Osteocyte (in vitro differentiated cells): ENCODE data around the gene CNTNAP2. TPM values are rescaled to one million over a fixed set of nuclear protein-coding genes. Genes with fewer than 3 reads are reported as not detected.
"Not testable (repeated sequence)": the region's sequence is repeated elsewhere in the genome, so short reads cannot be mapped to it uniquely, and the experiment has no call there.

Experiments
- DNase-seq: peaks from one replicate; pipeline ENCODE4 v3.0.0; 2021; ENCODE audit warnings: mixed read lengths; ENCODE audit not compliant: unreplicated experiment; ENCODE audit errors: extremely low spot score
- H3K27ac Mint-ChIP-seq: one replicate; pipeline ENCODE4 v1.8.0; 2021; ENCODE audit warnings: mild to moderate bottlenecking, mixed read lengths; ENCODE audit not compliant: unreplicated experiment
- H3K27me3 Mint-ChIP-seq: one replicate; pipeline ENCODE4 v1.8.0; 2021; ENCODE audit warnings: mixed read lengths; ENCODE audit not compliant: unreplicated experiment
- H3K36me3 Mint-ChIP-seq: one replicate; pipeline ENCODE4 v1.8.0; 2021; ENCODE audit warnings: mixed read lengths; ENCODE audit not compliant: unreplicated experiment
- H3K4me1 Mint-ChIP-seq: one replicate; pipeline ENCODE4 v1.8.0; 2021; ENCODE audit warnings: mixed read lengths; ENCODE audit not compliant: unreplicated experiment
- H3K4me3 Mint-ChIP-seq: one replicate; pipeline ENCODE4 v1.8.0; 2021; ENCODE audit warnings: mild to moderate bottlenecking, moderate library complexity, mixed read lengths; ENCODE audit not compliant: unreplicated experiment
- H3K9me3 Mint-ChIP-seq: one replicate; pipeline ENCODE4 v1.8.0; 2021; ENCODE audit warnings: mixed read lengths; ENCODE audit not compliant: unreplicated experiment
- CTCF ChIP-seq: fragments of 200-600 bp; sonication (generic); IDR thresholded peaks from 2 replicates; pipeline ENCODE4 v1.5.0; 2021; ENCODE audit warnings: antibody characterized with exemption, mild to moderate bottlenecking, moderate library complexity
- total RNA-seq: library from RNA; stranded (reverse); gene quantifications from 2 replicates; pipeline ENCODE4 v1.2.1, GENCODE V29; 2021

The CNTNAP2 gene
- total RNA-seq, 1 donor from 2014 or later, result 1.4 TPM

GRCh38 chr7:146902266-146902665 lies 785.7 kb downstream of the CNTNAP2 start:
- no peaks in the 10 kb centered on the region for H3K4me1 Mint-ChIP-seq
- H3K27me3 Mint-ChIP-seq, result no peaks in the 10 kb centered on the region
- H3K9me3 Mint-ChIP-seq, result no peaks in the 10 kb centered on the region
- DNase-seq, result no peak
- H3K4me3 Mint-ChIP-seq, result no peak overlapping the region
- no peaks in the 10 kb centered on the region for H3K36me3 Mint-ChIP-seq
- TF ChIP-seq CTCF, result no peak
- no peak overlapping the region for H3K27ac Mint-ChIP-seq

GRCh38 chr7:146902728-146903127 lies 786.1 kb downstream of the CNTNAP2 start:
- no peaks in the 10 kb centered on the region for H3K36me3 Mint-ChIP-seq
- no peak for DNase-seq
- TF ChIP-seq CTCF, result no peak
- no peak overlapping the region for H3K27ac Mint-ChIP-seq
- H3K27me3 Mint-ChIP-seq, result no peaks in the 10 kb centered on the region
- no peaks in the 10 kb centered on the region for H3K9me3 Mint-ChIP-seq
- no peaks in the 10 kb centered on the region for H3K4me1 Mint-ChIP-seq
- no peak overlapping the region for H3K4me3 Mint-ChIP-seq

GRCh38 chr7:146905746-146906145 lies 789.1 kb downstream of the CNTNAP2 start:
- not testable (repeated sequence) for H3K36me3 Mint-ChIP-seq, H3K27ac Mint-ChIP-seq

GRCh38 chr7:146922782-146923181 lies 806.2 kb downstream of the CNTNAP2 start:
- H3K36me3 Mint-ChIP-seq, result no peaks in the 10 kb centered on the region
- H3K9me3 Mint-ChIP-seq, result peaks cover 13% of the 10 kb centered on the region
- TF ChIP-seq CTCF, result no peak
- H3K4me1 Mint-ChIP-seq, result peaks cover 46% of the 10 kb centered on the region
- H3K27me3 Mint-ChIP-seq, result no peaks in the 10 kb centered on the region
- H3K27ac Mint-ChIP-seq, result peak overlapping the region; percentile 63
- H3K4me3 Mint-ChIP-seq, result no peak overlapping the region
- no peak for DNase-seq

More at GRCh38 chr7:146905746-146906145, 789.1 kb downstream of the CNTNAP2 start:
- DNase-seq, H3K4me1 Mint-ChIP-seq, H3K27me3 Mint-ChIP-seq, H3K9me3 Mint-ChIP-seq, H3K4me3 Mint-ChIP-seq: not testable (repeated sequence)

GRCh38 chr7:146926841-146927240 lies 810.2 kb downstream of the CNTNAP2 start:
- Mint-ChIP-seq H3K27me3 (no peaks in the 10 kb centered on the region), H3K4me1 (peaks cover 32% of the 10 kb centered on the region), H3K36me3 (no peaks in the 10 kb centered on the region), H3K9me3 (no peaks in the 10 kb centered on the region), H3K4me3 (no peak overlapping the region), H3K27ac (no peak overlapping the region)
- no peak for TF ChIP-seq CTCF
- DNase-seq, result no peak

- no peak for DNase-seq
- H3K36me3 Mint-ChIP-seq, result no peaks in the 10 kb centered on the region
- no peak overlapping the region for H3K4me3 Mint-ChIP-seq
- TF ChIP-seq CTCF, result no peak
- no peak overlapping the region for H3K27ac Mint-ChIP-seq
- peaks cover 4% of the 10 kb centered on the region for H3K9me3 Mint-ChIP-seq
- H3K4me1 Mint-ChIP-seq, result peaks cover 9% of the 10 kb centered on the region
- H3K27me3 Mint-ChIP-seq, result no peaks in the 10 kb centered on the region
These were observed 821.2 kb downstream of the CNTNAP2 start for GRCh38 chr7:146937836-146938235.
